Gastroesophageal sphincter (tissue), 4 donors: ENCODE data around the gene AHR. TPM values are rescaled to one million over a fixed set of nuclear protein-coding genes. Genes with fewer than 3 reads are reported as not detected.

Source experiments
- ATAC-seq: fragments of 150-250 bp; one replicate; pipeline ENCODE4 v1.9.1; 2016; ENCODE audit warnings: mild to moderate bottlenecking, moderate library complexity
- H3K27ac ChIP-seq, 4 donors: fragments of 200-600 bp; sonication (generic) in 3 of 4; 1 replicate in 3 of 4; 2 replicates in 1 of 4; pipeline ENCODE4 v1.5.1; 2016 to 2019
- H3K27me3 ChIP-seq: fragments of 200-600 bp; sonication (generic); one replicate; pipeline ENCODE4 v1.5.1; 2019
- H3K36me3 ChIP-seq, 2 donors: fragments of 200-600 bp; sonication (generic); one replicate each; pipeline ENCODE4 v1.5.1; 2019; ENCODE audit warnings: control low read depth in 1 of 2
- H3K4me1 ChIP-seq, 3 donors: fragments of 200-600 bp; sonication (generic); 1 replicate in 2 of 3; 2 replicates in 1 of 3; pipeline ENCODE4 v1.5.1; 2016 to 2019; ENCODE audit warnings: control low read depth in 2 of 3
- H3K4me3 ChIP-seq, 2 donors: fragments of 200-600 bp; sonication (generic); one replicate each; pipeline ENCODE4 v1.5.1; 2019; ENCODE audit warnings: mild to moderate bottlenecking in 1 of 2, moderate library complexity in 1 of 2
- H3K9me3 ChIP-seq, 3 donors: fragments of 200-600 bp; sonication (generic); one replicate each; pipeline ENCODE4 v1.5.1; 2017 to 2019; ENCODE audit warnings: control low read depth in 2 of 3
- EP300 ChIP-seq: sonication (generic); formaldehyde crosslinking; IDR thresholded peaks from one replicate; pipeline ENCODE4 v1.6.1; 2017; ENCODE audit warnings: antibody characterized with exemption, mild to moderate bottlenecking
- POLR2A ChIP-seq, 2 donors: fragments of 450-650 bp; IDR thresholded peaks; one replicate each; pipeline ENCODE4 v1.6.1; 2017; ENCODE audit warnings: antibody characterized with exemption in 2 of 2, mild to moderate bottlenecking in 2 of 2, moderate library complexity in 1 of 2
- POLR2AphosphoS5 ChIP-seq: sonication (generic); formaldehyde crosslinking; IDR thresholded peaks from one replicate; pipeline ENCODE4 v1.6.1; 2017; ENCODE audit warnings: antibody characterized with exemption
- WGBS, 2 donors: methylation state at CpG; one replicate each; pipeline ENCODE4 v1.1.5; 2018; ENCODE audit warnings: low coverage in 1 of 2; 5-methylcytosine and 5-hydroxymethylcytosine counted together
- total RNA-seq, 4 donors: library from RNA; depleted of rRNA; stranded (reverse); fragments of >200 nt; gene quantifications; one replicate each; pipeline ENCODE4 v1.1.0, GENCODE V29; 2016
- TF ChIP-seq, protein P1 (sequence below), 4 experiments: fragments of 200-600 bp in 2 of 4; fragments of 450-650 bp in 2 of 4; sonication (generic) in 1 of 4; IDR thresholded peaks; one replicate each; pipeline ENCODE4 v1.5.1; 2017 to 2019; ENCODE audit warnings: antibody characterized with exemption in 4 of 4, mild to moderate bottlenecking in 2 of 4, moderate library complexity in 2 of 4

AHR gene
- total RNA-seq, 4 donors from 2014 or later = 52.1 to 105 (median 83.9) TPM

DNA sequence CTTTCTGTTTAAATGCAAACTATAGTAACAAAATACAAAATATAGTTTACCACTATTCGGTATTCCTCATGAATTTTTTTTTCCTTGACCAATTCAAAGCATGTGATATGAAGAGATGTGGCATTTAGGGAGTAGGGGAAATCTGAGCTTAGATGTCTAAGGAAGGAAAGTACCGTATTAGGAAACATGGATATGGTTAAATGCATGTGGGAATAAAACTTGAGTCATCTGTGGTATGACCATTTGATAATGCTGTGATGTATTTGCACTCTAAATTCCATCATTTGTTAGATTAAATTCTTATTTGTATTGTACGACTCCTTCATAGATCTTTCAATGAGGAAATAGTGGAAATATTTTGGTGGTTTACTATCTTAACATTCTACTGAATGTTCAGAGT lies 19.7 kb downstream of the AHR start:
- Histone ChIP-seq H3K9me3 (no peaks in the 10 kb centered on the region), H3K4me1 (peaks cover 6 to 57% (median 12%) of the 10 kb centered on the region in 3 donors), H3K27ac (no peak overlapping the region), H3K4me3 (no peak overlapping the region), H3K27me3 (no peaks in the 10 kb centered on the region), H3K36me3 (peaks cover 0 to 6% of the 10 kb centered on the region in 2 donors)
- WGBS, 2 donors = 60 to 67% methylated on average over 3 of the region's 3 CpGs
- TF ChIP-seq POLR2A (IDR thresholded peaks at IDR 0.05) (no peak), EP300 (no peak), POLR2AphosphoS5 (no peak)
- TF ChIP-seq, protein P1, sequence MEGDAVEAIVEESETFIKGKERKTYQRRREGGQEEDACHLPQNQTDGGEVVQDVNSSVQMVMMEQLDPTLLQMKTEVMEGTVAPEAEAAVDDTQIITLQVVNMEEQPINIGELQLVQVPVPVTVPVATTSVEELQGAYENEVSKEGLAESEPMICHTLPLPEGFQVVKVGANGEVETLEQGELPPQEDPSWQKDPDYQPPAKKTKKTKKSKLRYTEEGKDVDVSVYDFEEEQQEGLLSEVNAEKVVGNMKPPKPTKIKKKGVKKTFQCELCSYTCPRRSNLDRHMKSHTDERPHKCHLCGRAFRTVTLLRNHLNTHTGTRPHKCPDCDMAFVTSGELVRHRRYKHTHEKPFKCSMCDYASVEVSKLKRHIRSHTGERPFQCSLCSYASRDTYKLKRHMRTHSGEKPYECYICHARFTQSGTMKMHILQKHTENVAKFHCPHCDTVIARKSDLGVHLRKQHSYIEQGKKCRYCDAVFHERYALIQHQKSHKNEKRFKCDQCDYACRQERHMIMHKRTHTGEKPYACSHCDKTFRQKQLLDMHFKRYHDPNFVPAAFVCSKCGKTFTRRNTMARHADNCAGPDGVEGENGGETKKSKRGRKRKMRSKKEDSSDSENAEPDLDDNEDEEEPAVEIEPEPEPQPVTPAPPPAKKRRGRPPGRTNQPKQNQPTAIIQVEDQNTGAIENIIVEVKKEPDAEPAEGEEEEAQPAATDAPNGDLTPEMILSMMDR (IDR thresholded peaks at IDR 0.05) = no peak
- no peak for ATAC-seq

GRCh38 chr7:17319164-17320101 lies 21.0 kb downstream of the AHR start:
- no peak for ATAC-seq
- Histone ChIP-seq H3K27me3 (no peaks in the 10 kb centered on the region), H3K4me1 (peaks cover 6 to 54% (median 12%) of the 10 kb centered on the region in 3 donors), H3K4me3 (no peak overlapping the region), H3K27ac (no peak overlapping the region), H3K9me3 (no peaks in the 10 kb centered on the region), H3K36me3 (peaks cover 0 to 10% of the 10 kb centered on the region in 2 donors)
- WGBS, 2 donors = 87% methylated on average over 3 to 4 of the region's 4 CpGs
- no peak for TF ChIP-seq POLR2AphosphoS5
- TF ChIP-seq, protein P1 (IDR thresholded peaks at IDR 0.05) = no peak
- TF ChIP-seq POLR2A (IDR thresholded peaks at IDR 0.05) = no peak
- TF ChIP-seq EP300 = no peak

DNA sequence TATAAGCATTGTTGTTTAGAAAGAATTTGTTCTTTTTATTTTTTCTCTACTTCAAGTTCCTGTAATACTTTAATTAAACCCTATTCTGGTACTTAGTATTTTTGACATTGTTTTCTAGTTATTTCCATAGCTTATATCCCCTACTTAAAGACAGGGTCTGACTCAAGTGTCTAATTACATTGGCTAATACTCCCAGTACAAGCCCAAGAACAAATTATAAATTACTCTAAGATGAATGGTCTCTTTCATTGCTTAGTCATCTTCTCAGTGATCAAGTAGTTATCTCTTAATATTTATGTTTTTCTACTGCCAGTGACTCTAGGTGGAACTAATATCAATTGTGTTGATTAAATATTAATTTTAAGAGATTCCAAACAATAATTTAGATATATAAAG lies 21.6 kb downstream of the AHR start:
- H3K9me3 ChIP-seq = no peaks in the 10 kb centered on the region
- H3K36me3 ChIP-seq = peaks cover 0 to 10% of the 10 kb centered on the region in 2 donors
- ATAC-seq = no peak
- no peaks in the 10 kb centered on the region for H3K27me3 ChIP-seq
- H3K4me1 ChIP-seq = peaks cover 6 to 53% (median 12%) of the 10 kb centered on the region in 3 donors
- TF ChIP-seq POLR2A (IDR thresholded peaks at IDR 0.05) (no peak), EP300 (no peak), POLR2AphosphoS5 (no peak)
- TF ChIP-seq, protein P1 (IDR thresholded peaks at IDR 0.05) = no peak
- no peak overlapping the region for H3K4me3 ChIP-seq
- H3K27ac ChIP-seq = no peak overlapping the region

GRCh38 chr7:17320657-17321056 lies 22.2 kb downstream of the AHR start:
- H3K27me3 ChIP-seq = no peaks in the 10 kb centered on the region
- H3K27ac ChIP-seq = no peak overlapping the region
- TF ChIP-seq POLR2AphosphoS5 (no peak), POLR2A (IDR thresholded peaks at IDR 0.05) (no peak), EP300 (no peak)
- TF ChIP-seq, protein P1 (IDR thresholded peaks at IDR 0.05) = no peak
- no peak for ATAC-seq
- peaks cover 0 to 15% of the 10 kb centered on the region in 2 donors for H3K36me3 ChIP-seq
- H3K4me3 ChIP-seq = no peak overlapping the region
- no peaks in the 10 kb centered on the region for H3K9me3 ChIP-seq
- H3K4me1 ChIP-seq = peaks cover 6 to 53% (median 12%) of the 10 kb centered on the region in 3 donors
- WGBS, 2 donors = 40 to 54% methylated on average over 2 of the region's 2 CpGs

- 69 to 78% methylated on average over 2 of the region's 2 CpGs for WGBS, 2 donors
- ATAC-seq = no peak
- Histone ChIP-seq H3K27ac (no peak overlapping the region), H3K9me3 (no peaks in the 10 kb centered on the region), H3K4me1 (peaks cover 0 to 23% (median 0%) of the 10 kb centered on the region in 3 donors), H3K36me3 (peaks cover 0 to 26% of the 10 kb centered on the region in 2 donors), H3K4me3 (no peak overlapping the region), H3K27me3 (no peaks in the 10 kb centered on the region)
- no peak for TF ChIP-seq EP300
- TF ChIP-seq POLR2AphosphoS5 = no peak
- TF ChIP-seq POLR2A (IDR thresholded peaks at IDR 0.05) = no peak
- TF ChIP-seq, protein P1 (IDR thresholded peaks at IDR 0.05) = no peak
Observed at GRCh38 chr7:17325364-17325763, 26.9 kb downstream of the AHR start.
